Neural progenitor cell (in vitro differentiated cells): Measurements from ENCODE around the gene PADI1.

Experiments used
- EZH2 ChIP-seq: fragments of 200-600 bp; sonication (generic); IDR thresholded peaks from 2 replicates; pipeline ENCODE4 v1.6.1; 2017; ENCODE audit warnings: antibody characterized with exemption, mild to moderate bottlenecking, moderate library complexity
- TF ChIP-seq, protein P1 (sequence below): fragments of 200-600 bp; sonication (generic); IDR thresholded peaks from 2 replicates; pipeline ENCODE4 v1.5.1; 2017; ENCODE audit warnings: antibody characterized with exemption, mild to moderate bottlenecking

DNA sequence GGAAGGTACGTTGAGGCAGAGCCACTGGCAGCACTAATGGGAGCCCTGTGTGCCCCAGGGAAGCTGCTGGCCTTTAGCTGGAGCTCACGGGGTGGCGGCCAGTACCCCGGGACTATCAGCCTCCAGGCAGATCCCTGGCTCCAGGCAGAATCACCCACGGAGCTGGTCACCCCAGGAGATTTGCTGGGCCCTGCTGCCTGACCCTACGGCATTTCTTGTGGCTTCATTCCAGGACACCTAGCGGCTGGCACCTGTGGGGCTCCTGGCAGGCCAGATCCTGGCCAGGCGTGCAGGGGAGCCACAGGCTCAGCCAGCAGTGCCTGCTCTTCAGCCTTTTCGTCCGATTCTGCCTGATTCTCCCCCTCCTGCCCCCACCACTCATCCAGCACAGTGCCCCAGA is 7.1 kb downstream of the PADI1 start:
- TF ChIP-seq EZH2 = no peak
- TF ChIP-seq, protein P1, sequence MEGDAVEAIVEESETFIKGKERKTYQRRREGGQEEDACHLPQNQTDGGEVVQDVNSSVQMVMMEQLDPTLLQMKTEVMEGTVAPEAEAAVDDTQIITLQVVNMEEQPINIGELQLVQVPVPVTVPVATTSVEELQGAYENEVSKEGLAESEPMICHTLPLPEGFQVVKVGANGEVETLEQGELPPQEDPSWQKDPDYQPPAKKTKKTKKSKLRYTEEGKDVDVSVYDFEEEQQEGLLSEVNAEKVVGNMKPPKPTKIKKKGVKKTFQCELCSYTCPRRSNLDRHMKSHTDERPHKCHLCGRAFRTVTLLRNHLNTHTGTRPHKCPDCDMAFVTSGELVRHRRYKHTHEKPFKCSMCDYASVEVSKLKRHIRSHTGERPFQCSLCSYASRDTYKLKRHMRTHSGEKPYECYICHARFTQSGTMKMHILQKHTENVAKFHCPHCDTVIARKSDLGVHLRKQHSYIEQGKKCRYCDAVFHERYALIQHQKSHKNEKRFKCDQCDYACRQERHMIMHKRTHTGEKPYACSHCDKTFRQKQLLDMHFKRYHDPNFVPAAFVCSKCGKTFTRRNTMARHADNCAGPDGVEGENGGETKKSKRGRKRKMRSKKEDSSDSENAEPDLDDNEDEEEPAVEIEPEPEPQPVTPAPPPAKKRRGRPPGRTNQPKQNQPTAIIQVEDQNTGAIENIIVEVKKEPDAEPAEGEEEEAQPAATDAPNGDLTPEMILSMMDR = no peak
